ENCODE data around the gene CD58.
"Not testable (repeated sequence)": the region's sequence is repeated elsewhere in the genome, so short reads cannot be mapped to it uniquely, and the experiment has no call there.

Gene CD58

GRCh38 chr1:116570358-116571214 is at the start of gene CD58:
TSS of gene CD58 (minus strand) at chr1:116571026. CDS start at chr1:116570972, 54 bp downstream.
- in situ Hi-C loops (cut with HindIII; ENCODE audit: low sequenced_read_pairs): no loop called here

GRCh38 chr1:116620392-116620791 is 49.6 kb upstream of the CD58 start:
- in situ Hi-C loops (cut with HindIII; ENCODE audit: low sequenced_read_pairs): not testable (repeated sequence)

- in situ Hi-C loops (cut with HindIII; ENCODE audit: low sequenced_read_pairs): not testable (repeated sequence)
These were observed 48.3 kb upstream of the CD58 start for GRCh38 chr1:116619106-116619505.

GRCh38 chr1:116617808-116618207 is 47.0 kb upstream of the CD58 start:
- in situ Hi-C loops (cut with HindIII; ENCODE audit: low sequenced_read_pairs): not testable (repeated sequence)

GRCh38 chr1:116613825-116614224 is 43.0 kb upstream of the CD58 start:
- in situ Hi-C loops (cut with HindIII; ENCODE audit: low sequenced_read_pairs): not testable (repeated sequence)

GRCh38 chr1:116609801-116610371 is 39.1 kb upstream of the CD58 start:
- in situ Hi-C loops (cut with HindIII; ENCODE audit: low sequenced_read_pairs): not testable (repeated sequence)

GRCh38 chr1:116608841-116609240 is 38.0 kb upstream of the CD58 start:
- in situ Hi-C loops (cut with HindIII; ENCODE audit: low sequenced_read_pairs): not testable (repeated sequence)

- in situ Hi-C loops (cut with HindIII; ENCODE audit: low sequenced_read_pairs): not testable (repeated sequence)
These were observed 37.3 kb upstream of the CD58 start for GRCh38 chr1:116608151-116608550.

- in situ Hi-C loops (cut with HindIII; ENCODE audit: low sequenced_read_pairs): not testable (repeated sequence)
These were observed 36.6 kb upstream of the CD58 start for GRCh38 chr1:116607463-116607862.

- in situ Hi-C loops (cut with HindIII; ENCODE audit: low sequenced_read_pairs): not testable (repeated sequence)
These were observed 35.2 kb upstream of the CD58 start for GRCh38 chr1:116606067-116606466.

GRCh38 chr1:116605315-116605714 is 34.5 kb upstream of the CD58 start:
- in situ Hi-C loops (cut with HindIII; ENCODE audit: low sequenced_read_pairs): no loop called here

GRCh38 chr1:116604408-116604807 is 33.6 kb upstream of the CD58 start:
- in situ Hi-C loops (cut with HindIII; ENCODE audit: low sequenced_read_pairs): not testable (repeated sequence)

- in situ Hi-C loops (cut with HindIII; ENCODE audit: low sequenced_read_pairs): not testable (repeated sequence)
These were observed 32.8 kb upstream of the CD58 start for GRCh38 chr1:116603646-116604045.

- in situ Hi-C loops (cut with HindIII; ENCODE audit: low sequenced_read_pairs): not testable (repeated sequence)
These were observed 28.5 kb upstream of the CD58 start for GRCh38 chr1:116599369-116599768.

- in situ Hi-C loops (cut with HindIII; ENCODE audit: low sequenced_read_pairs): not testable (repeated sequence)
These were observed 27.7 kb upstream of the CD58 start for GRCh38 chr1:116598420-116599036.

- in situ Hi-C loops (cut with HindIII; ENCODE audit: low sequenced_read_pairs): not testable (repeated sequence)
These were observed 26.6 kb upstream of the CD58 start for GRCh38 chr1:116597388-116597787.

GRCh38 chr1:116596742-116597307 is 26.0 kb upstream of the CD58 start:
- in situ Hi-C loops (cut with HindIII; ENCODE audit: low sequenced_read_pairs): not testable (repeated sequence)

- in situ Hi-C loops (cut with HindIII; ENCODE audit: low sequenced_read_pairs): not testable (repeated sequence)
These were observed 25.3 kb upstream of the CD58 start for GRCh38 chr1:116595946-116596741.

- in situ Hi-C loops (cut with HindIII; ENCODE audit: low sequenced_read_pairs): not testable (repeated sequence)
These were observed 24.4 kb upstream of the CD58 start for GRCh38 chr1:116595065-116595840.

GRCh38 chr1:116593977-116594376 is 23.2 kb upstream of the CD58 start:
- in situ Hi-C loops (cut with HindIII; ENCODE audit: low sequenced_read_pairs): not testable (repeated sequence)

Measured in DLD1 (cell line).